K562 (cell line): ENCODE measurements around the gene MOB1A. TPM values are rescaled to one million over a fixed set of nuclear protein-coding genes. Genes with fewer than 3 reads are reported as not detected.

ENCODE experiments used
- CBX8 ChIP-seq: fragments of 200-600 bp; sonication (generic); IDR thresholded peaks from 2 replicates; pipeline ENCODE4 v1.6.1; 2012; ENCODE audit warnings: borderline replicate concordance, mixed run types, low read depth, mild to moderate bottlenecking, moderate library complexity, mixed read lengths, low read length, control low read depth, inconsistent platforms; ENCODE audit not compliant: poor library complexity, severe bottlenecking; ENCODE audit errors: extremely low read depth
- CREBBP ChIP-seq: IDR thresholded peaks from one replicate; pipeline ENCODE4 v1.6.1; 2012; ENCODE audit warnings: low read depth, mild to moderate bottlenecking, control low read depth, inconsistent platforms, low read length
- EWSR1 ChIP-seq: fragments of 450-650 bp; IDR thresholded peaks from 2 replicates; pipeline ENCODE4 v1.6.1; 2018; ENCODE audit warnings: borderline replicate concordance, mild to moderate bottlenecking, low read depth, moderate library complexity; ENCODE audit not compliant: partially characterized antibody
- MAZ ChIP-seq, 2 experiments: fragments of 450-650 bp in 1 of 2; sonication (generic) in 1 of 2; formaldehyde crosslinking; IDR thresholded peaks in 1 of 2; conservative IDR thresholded peaks in 1 of 2; 2 replicates each; pipeline versions ENCODE4 v1.4.0 to v1.5.0; 2020; ENCODE audit warnings: mild to moderate bottlenecking in 1 of 2, missing genetic modification reagents in 1 of 2
- MCM7 ChIP-seq, 2 experiments: fragments of 450-650 bp; IDR thresholded peaks; 2 replicates each; pipeline ENCODE4 v1.6.1; 2016 to 2018
- MXI1 ChIP-seq: IDR thresholded peaks from 2 replicates; pipeline ENCODE4 v1.6.1; 2011; ENCODE audit warnings: low read depth, mild to moderate bottlenecking, improper control_type of control experiment, low read length
- PBX2 ChIP-seq, 2 experiments: IDR thresholded peaks in 1 of 2; conservative IDR thresholded peaks in 1 of 2; 2 replicates each; pipeline ENCODE4 v1.6.1; 2016; ENCODE audit warnings: low read depth in 2 of 2, mild to moderate bottlenecking in 1 of 2, missing compliant biosample characterization in 1 of 2, missing genetic modification characterization in 1 of 2, moderate library complexity in 1 of 2
- PYGO2 ChIP-seq: fragments of 450-650 bp; IDR thresholded peaks from 2 replicates; pipeline ENCODE4 v1.6.1; 2016; ENCODE audit warnings: mild to moderate bottlenecking, missing genetic modification characterization, moderate library complexity, missing compliant biosample characterization
- RBM17 ChIP-seq: fragments of 200-400 bp; formaldehyde crosslinking; IDR thresholded peaks from 2 replicates; pipeline ENCODE4 v1.6.1; 2017; ENCODE audit warnings: low read depth, mild to moderate bottlenecking, low read length, borderline replicate concordance
- SMAD3 ChIP-seq: fragments of 450-650 bp; formaldehyde crosslinking; conservative IDR thresholded peaks from 2 replicates; pipeline ENCODE4 v1.4.0; 2020; ENCODE audit warnings: mild to moderate bottlenecking
- SMARCA4 ChIP-seq: fragments of 450-650 bp; IDR thresholded peaks from 2 replicates; pipeline ENCODE4 v1.6.1; 2016
- U2AF2 ChIP-seq: fragments of 200-400 bp; formaldehyde crosslinking; optimal IDR thresholded peaks from 2 replicates; pipeline ENCODE3; 2017; ENCODE audit warnings: low read depth, mild to moderate bottlenecking, low read length
- WHSC1 ChIP-seq: IDR thresholded peaks from one replicate; pipeline ENCODE4 v1.6.1; 2012; ENCODE audit warnings: low read length, control low read depth, inconsistent platforms
- ZNF124 ChIP-seq: sonication (generic); formaldehyde crosslinking; IDR thresholded peaks from 2 replicates; pipeline ENCODE4 v1.8.1; 2022; ENCODE audit warnings: missing genetic modification reagents
- ZNF143 ChIP-seq: sonication (generic); formaldehyde crosslinking; IDR thresholded peaks from 2 replicates; pipeline ENCODE4 v1.9.0; 2022; ENCODE audit warnings: mild to moderate bottlenecking, missing genetic modification reagents
- ZNF232 ChIP-seq: sonication (generic); formaldehyde crosslinking; IDR thresholded peaks from 2 replicates; pipeline ENCODE4 v1.8.0; 2022; ENCODE audit warnings: mild to moderate bottlenecking, missing genetic modification reagents
- ZNF583 ChIP-seq: fragments of 250-450 bp; sonication (Bioruptor Pico); IDR thresholded peaks from 2 replicates; pipeline ENCODE4 v1.4.0; 2020
- polyA plus RNA-seq, 8 experiments: library from polyadenylated mRNA; depleted of rRNA in 4 of 8; stranded (reverse) in 5 of 8; unstranded in 3 of 8; fragments of >200 nt; fragmentation: Nextera tagmentation in 2 of 8; fragmentation: Illumina TruSeq in 1 of 8; extraction: Ambion mirVana in 2 of 8; extraction: Trizol in 1 of 8; gene quantifications; 2 replicates each; pipeline versions ENCODE4 v1.2.1 to v1.2.3, GENCODE V29; 2011 to 2014; ENCODE audit warnings: inconsistent platforms in 1 of 8, missing spikeins in 1 of 8
- total RNA-seq, 7 experiments: library from RNA; depleted of rRNA in 6 of 7; stranded (reverse); fragments of >200 nt in 6 of 7; fragmentation: Illumina TruSeq in 2 of 7; extraction: Trizol in 2 of 7; gene quantifications; 2 replicates each; pipeline versions ENCODE4 v1.2.1 to v1.2.3, GENCODE V29; 2011 to 2021; ENCODE audit warnings: low replicate concordance in 1 of 7
- TF ChIP-seq, protein P1 (sequence below), 2 experiments: IDR thresholded peaks; 2 replicates each; pipeline ENCODE4 v1.6.1; 2012; ENCODE audit warnings: improper control_type of control experiment in 2 of 2, low read depth in 2 of 2, low read length in 2 of 2, borderline replicate concordance in 1 of 2

Gene MOB1A
- total and polyA plus RNA-seq, 9 of the 15 experiments (the other 6 are each of a cell fraction or from before 2014, with no cell fraction given), result 24.8 to 100 (median 60.2) TPM

DNA sequence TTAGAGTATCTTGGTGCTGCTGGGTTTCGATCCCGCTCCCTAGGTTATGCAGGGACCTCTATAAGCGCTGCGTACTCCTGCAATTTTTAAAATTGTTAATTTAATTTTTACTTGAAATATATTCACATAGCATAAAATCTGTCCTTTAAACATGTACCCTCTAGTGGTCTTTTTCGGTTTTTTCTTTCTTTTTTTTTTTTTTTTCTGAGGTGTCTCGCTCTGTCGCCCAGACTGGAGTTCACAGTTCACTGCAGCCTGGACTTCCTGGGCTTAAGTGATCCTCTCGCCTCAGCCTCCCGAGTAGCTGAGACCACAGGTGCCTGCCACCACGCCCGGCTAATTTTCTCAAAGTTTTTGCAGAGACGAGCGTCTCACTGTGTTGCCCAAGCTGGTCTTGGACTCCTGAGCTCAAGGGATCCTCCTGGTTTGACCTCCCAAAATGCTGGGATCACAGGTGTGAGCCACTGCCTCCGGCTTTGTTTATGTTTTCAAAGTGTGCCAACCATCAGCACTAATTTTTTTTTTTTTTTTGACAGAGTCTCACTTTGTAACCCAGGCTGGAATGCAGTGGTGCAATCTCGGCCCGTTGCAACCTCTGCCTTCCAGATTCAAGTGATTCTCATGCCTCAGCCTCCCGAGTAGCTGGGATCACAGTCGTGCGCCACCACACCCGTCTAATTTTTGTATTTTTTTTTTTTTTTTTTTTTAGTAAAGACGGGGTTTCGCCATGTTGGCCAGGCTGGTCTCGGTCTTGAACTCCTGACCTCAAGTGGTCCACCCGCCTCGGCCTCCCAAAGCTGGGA lies 585 bp upstream of the MOB1A start (continued):
- TF ChIP-seq, protein P1, sequence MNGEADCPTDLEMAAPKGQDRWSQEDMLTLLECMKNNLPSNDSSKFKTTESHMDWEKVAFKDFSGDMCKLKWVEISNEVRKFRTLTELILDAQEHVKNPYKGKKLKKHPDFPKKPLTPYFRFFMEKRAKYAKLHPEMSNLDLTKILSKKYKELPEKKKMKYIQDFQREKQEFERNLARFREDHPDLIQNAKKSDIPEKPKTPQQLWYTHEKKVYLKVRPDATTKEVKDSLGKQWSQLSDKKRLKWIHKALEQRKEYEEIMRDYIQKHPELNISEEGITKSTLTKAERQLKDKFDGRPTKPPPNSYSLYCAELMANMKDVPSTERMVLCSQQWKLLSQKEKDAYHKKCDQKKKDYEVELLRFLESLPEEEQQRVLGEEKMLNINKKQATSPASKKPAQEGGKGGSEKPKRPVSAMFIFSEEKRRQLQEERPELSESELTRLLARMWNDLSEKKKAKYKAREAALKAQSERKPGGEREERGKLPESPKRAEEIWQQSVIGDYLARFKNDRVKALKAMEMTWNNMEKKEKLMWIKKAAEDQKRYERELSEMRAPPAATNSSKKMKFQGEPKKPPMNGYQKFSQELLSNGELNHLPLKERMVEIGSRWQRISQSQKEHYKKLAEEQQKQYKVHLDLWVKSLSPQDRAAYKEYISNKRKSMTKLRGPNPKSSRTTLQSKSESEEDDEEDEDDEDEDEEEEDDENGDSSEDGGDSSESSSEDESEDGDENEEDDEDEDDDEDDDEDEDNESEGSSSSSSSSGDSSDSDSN (IDR thresholded peaks at IDR 0.05; ENCODE audit: borderline replicate concordance in 1 of 2, low read depth in 2 of 2, low read length in 2 of 2), result no peak
- no peak for TF ChIP-seq RBM17
- no peak for TF ChIP-seq CREBBP
- TF ChIP-seq SMAD3 (CRISPR knock-in tag), result no peak
- no peak for TF ChIP-seq ZNF124 (CRISPR knock-in tag)
- TF ChIP-seq ZNF143 (CRISPR knock-in tag), result no peak
- TF ChIP-seq U2AF2, result no peak
- TF ChIP-seq ZNF232 (CRISPR knock-in tag), result no peak
- TF ChIP-seq CBX8, result no peak
- 0 out of 2 replicates have a peak, but pooled peaks have one; percentile 22 for TF ChIP-seq SMARCA4
- TF ChIP-seq WHSC1, result no peak
- TF ChIP-seq PYGO2, result no peak
- TF ChIP-seq EWSR1, result no peak
- TF ChIP-seq PBX2 (CRISPR knock-in tag; IDR thresholded peaks at IDR 0.05; ENCODE audit: low read depth), result no peak
- no peak for TF ChIP-seq PBX2 (tag; conservative IDR thresholded peaks at IDR 0.05; ENCODE audit: low read depth)
- TF ChIP-seq MCM7 (IDR thresholded peaks at IDR 0.05), result no peak
- no peak for TF ChIP-seq ZNF583 (CRISPR knock-in tag)
- no peak for TF ChIP-seq MXI1
- TF ChIP-seq MAZ (CRISPR knock-in tag; conservative IDR thresholded peaks at IDR 0.05 in 1 of 2, IDR thresholded peaks at IDR 0.05 in 1 of 2), result no peak
